HEK293 (cell line): ENCODE measurements around the gene ANKRD65.

Experiments
- ATF2 ChIP-seq: fragments of 450-650 bp; formaldehyde crosslinking; IDR thresholded peaks from 2 replicates; pipeline ENCODE4 v1.5.1; 2016; ENCODE audit warnings: missing biosample characterization, missing genetic modification characterization, low read depth
- CTCF ChIP-seq: fragments of 450-650 bp; formaldehyde crosslinking; IDR thresholded peaks from 2 replicates; pipeline ENCODE4 v1.5.1; 2016; ENCODE audit warnings: missing biosample characterization, missing genetic modification characterization
- SETDB1 ChIP-seq: IDR thresholded peaks from one replicate; pipeline ENCODE4 v1.6.1; 2017; ENCODE audit warnings: mild to moderate bottlenecking, low read length, moderate library complexity, mixed read lengths; ENCODE audit not compliant: insufficient read length
- ZNF558 ChIP-seq: fragments of 450-650 bp; formaldehyde crosslinking; IDR thresholded peaks from 2 replicates; pipeline ENCODE4 v1.5.1; 2016; ENCODE audit warnings: missing biosample characterization, missing genetic modification characterization
- ZNF561 ChIP-seq: fragments of 450-650 bp; IDR thresholded peaks from 2 replicates; pipeline ENCODE4 v1.5.1; 2018; ENCODE audit warnings: missing biosample characterization, missing genetic modification characterization, borderline replicate concordance
- ZSCAN16 ChIP-seq: fragments of 450-650 bp; formaldehyde crosslinking; IDR thresholded peaks from 2 replicates; pipeline ENCODE4 v1.5.1; 2016; ENCODE audit warnings: missing biosample characterization, missing genetic modification characterization
- TF ChIP-seq, protein P1 (sequence below): fragments of 450-650 bp; formaldehyde crosslinking; IDR thresholded peaks from 2 replicates; pipeline ENCODE4 v1.5.1; 2016; ENCODE audit warnings: missing biosample characterization, missing genetic modification characterization
- TF ChIP-seq, protein P2 (sequence below): fragments of 450-650 bp; formaldehyde crosslinking; IDR thresholded peaks from 2 replicates; pipeline ENCODE4 v1.5.1; 2017; ENCODE audit warnings: missing biosample characterization, missing genetic modification characterization
- TF ChIP-seq, protein P3 (sequence below): fragments of 450-650 bp; IDR thresholded peaks from 2 replicates; pipeline ENCODE4 v1.5.1; 2018; ENCODE audit warnings: missing biosample characterization, missing genetic modification characterization

- TF ChIP-seq ZNF561 (no peak), CTCF (tag by site-specific recombination) (no peak), ZSCAN16 (tag by site-specific recombination) (no peak), ZNF558 (no peak), SETDB1 (no peak), ATF2 (tag by site-specific recombination) (no peak)
- TF ChIP-seq, protein P1, sequence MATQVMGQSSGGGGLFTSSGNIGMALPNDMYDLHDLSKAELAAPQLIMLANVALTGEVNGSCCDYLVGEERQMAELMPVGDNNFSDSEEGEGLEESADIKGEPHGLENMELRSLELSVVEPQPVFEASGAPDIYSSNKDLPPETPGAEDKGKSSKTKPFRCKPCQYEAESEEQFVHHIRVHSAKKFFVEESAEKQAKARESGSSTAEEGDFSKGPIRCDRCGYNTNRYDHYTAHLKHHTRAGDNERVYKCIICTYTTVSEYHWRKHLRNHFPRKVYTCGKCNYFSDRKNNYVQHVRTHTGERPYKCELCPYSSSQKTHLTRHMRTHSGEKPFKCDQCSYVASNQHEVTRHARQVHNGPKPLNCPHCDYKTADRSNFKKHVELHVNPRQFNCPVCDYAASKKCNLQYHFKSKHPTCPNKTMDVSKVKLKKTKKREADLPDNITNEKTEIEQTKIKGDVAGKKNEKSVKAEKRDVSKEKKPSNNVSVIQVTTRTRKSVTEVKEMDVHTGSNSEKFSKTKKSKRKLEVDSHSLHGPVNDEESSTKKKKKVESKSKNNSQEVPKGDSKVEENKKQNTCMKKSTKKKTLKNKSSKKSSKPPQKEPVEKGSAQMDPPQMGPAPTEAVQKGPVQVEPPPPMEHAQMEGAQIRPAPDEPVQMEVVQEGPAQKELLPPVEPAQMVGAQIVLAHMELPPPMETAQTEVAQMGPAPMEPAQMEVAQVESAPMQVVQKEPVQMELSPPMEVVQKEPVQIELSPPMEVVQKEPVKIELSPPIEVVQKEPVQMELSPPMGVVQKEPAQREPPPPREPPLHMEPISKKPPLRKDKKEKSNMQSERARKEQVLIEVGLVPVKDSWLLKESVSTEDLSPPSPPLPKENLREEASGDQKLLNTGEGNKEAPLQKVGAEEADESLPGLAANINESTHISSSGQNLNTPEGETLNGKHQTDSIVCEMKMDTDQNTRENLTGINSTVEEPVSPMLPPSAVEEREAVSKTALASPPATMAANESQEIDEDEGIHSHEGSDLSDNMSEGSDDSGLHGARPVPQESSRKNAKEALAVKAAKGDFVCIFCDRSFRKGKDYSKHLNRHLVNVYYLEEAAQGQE (tag by site-specific recombination): no peak
- TF ChIP-seq, protein P2, sequence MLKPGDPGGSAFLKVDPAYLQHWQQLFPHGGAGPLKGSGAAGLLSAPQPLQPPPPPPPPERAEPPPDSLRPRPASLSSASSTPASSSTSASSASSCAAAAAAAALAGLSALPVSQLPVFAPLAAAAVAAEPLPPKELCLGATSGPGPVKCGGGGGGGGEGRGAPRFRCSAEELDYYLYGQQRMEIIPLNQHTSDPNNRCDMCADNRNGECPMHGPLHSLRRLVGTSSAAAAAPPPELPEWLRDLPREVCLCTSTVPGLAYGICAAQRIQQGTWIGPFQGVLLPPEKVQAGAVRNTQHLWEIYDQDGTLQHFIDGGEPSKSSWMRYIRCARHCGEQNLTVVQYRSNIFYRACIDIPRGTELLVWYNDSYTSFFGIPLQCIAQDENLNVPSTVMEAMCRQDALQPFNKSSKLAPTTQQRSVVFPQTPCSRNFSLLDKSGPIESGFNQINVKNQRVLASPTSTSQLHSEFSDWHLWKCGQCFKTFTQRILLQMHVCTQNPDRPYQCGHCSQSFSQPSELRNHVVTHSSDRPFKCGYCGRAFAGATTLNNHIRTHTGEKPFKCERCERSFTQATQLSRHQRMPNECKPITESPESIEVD (tag by site-specific recombination): no peak
- TF ChIP-seq, protein P3, sequence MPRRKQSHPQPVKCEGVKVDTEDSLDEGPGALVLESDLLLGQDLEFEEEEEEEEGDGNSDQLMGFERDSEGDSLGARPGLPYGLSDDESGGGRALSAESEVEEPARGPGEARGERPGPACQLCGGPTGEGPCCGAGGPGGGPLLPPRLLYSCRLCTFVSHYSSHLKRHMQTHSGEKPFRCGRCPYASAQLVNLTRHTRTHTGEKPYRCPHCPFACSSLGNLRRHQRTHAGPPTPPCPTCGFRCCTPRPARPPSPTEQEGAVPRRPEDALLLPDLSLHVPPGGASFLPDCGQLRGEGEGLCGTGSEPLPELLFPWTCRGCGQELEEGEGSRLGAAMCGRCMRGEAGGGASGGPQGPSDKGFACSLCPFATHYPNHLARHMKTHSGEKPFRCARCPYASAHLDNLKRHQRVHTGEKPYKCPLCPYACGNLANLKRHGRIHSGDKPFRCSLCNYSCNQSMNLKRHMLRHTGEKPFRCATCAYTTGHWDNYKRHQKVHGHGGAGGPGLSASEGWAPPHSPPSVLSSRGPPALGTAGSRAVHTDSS (tag by site-specific recombination): no peak
Measured at GRCh38 chr1:1438531-1439381, 17.7 kb upstream of the ANKRD65 start.
